ENCODE results near the gene WDCP.
A peak's percentile ranks its signal among the peaks of the same experiment; 100 is the strongest.

The WDCP gene

DNA sequence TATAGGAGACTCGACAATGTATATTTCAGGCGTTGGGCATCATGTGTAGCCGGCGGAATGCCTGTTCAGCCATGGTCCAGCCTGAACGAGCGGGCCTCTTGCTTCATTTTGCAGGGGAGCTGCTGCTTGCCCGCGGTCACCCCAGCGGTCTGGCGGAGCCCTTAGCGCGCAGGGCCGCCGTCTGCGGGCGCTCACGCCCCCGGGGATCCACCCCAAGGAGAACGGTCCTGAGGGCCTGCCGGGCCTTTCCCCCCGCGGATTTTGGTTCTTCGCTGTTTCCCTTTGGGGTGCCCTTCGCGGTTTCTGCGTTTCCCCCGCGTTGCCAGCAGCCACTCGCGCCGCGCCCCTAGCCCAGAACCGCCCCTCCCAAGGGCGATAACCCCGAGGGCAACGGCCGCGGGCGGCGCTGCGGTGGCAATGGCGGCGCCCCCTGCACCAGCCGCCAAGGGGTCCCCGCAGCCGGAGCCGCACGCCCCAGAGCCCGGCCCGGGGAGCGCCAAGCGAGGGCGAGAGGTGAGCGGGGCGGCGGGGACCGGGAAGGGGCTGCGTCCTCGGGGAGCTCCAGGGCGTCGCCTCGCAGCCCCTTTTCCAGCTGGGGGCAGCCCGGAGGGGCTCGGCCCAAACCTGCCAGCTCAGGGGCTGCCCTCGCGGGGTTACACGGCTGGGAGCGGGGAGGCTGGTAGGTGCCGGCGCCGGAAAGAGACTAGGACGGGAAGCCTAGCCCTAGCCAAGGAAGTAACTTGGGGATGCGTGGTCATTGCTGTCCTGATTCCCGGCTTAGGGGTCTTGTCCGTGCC, 37.3 kb downstream of the WDCP start, which contains the start of gene MFSD2B:
Gene MFSD2B, plus strand, starts transcription at position 406 of the 797 bp plus-strand sequence. Its CDS starts 12 bp downstream, at position 418.
- H3K4me1 ChIP-seq (ENCODE audit: insufficient read depth, low read length): peaks cover 14% of the 10 kb centered on the region
- no peaks in the 10 kb centered on the region for H3K9me3 ChIP-seq (ENCODE audit: control insufficient read depth, insufficient read depth, low read length)
- H3K36me3 ChIP-seq (ENCODE audit: insufficient read depth, low read length): no peaks in the 10 kb centered on the region
- H3K9ac ChIP-seq (ENCODE audit: low read depth, low read length): peak within 1 kb of the TSS; percentile 72

DNA sequence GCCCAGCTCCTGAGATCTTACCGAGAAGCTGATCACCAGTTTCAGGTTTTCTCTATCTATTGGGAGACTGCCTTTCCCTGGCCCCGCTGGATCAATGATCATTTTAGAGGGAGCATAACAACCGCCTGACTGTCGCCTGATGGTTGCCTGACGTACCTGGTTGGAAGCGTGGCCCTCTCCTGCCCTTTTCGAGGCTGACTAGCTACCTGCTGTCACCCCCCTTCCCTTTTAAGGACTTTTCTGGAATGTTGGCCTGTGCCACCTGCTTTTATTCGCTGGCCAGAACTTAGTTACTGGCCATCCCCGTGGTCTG, 37.9 kb downstream of the WDCP start:
- Histone ChIP-seq H3K9me3 (ENCODE audit: control insufficient read depth, insufficient read depth, low read length) (no peaks in the 10 kb centered on the region), H3K9ac (ENCODE audit: low read depth, low read length) (peak overlapping the region; percentile 72), H3K4me1 (ENCODE audit: insufficient read depth, low read length) (peaks cover 14% of the 10 kb centered on the region), H3K36me3 (ENCODE audit: insufficient read depth, low read length) (no peaks in the 10 kb centered on the region)

DNA sequence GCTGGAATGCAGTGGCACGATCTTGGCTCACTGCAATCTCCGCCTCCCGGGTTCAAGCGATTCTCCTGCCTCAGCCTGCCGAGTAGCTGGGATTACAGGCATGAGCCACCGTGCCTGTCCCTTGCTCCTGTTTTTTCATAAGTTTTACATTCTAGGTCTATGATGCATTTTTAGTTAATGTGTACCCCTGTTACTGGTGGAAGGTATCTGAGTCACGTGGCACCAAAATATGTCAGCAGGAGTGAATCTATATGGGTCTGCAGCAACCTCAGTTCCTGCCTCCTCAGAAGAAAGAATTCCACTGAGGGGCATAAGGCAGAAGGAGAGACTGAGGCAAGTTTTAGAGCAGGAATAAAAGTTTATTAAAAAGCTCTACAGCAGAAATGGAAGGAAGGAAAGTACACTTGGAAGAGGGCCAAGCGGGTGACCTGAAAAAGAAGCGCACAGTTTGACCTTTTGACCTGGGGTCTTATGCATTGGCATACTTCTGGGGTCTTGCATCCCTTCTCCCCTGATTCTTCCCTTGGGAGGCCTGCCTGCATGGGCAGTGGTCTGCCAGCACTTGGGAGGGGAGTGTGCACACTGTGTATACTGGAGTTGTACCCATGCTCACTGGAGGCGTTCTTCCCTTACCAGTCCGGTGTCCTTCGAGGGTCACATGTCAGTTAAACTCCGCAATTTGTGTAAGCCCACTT, 38.4 kb downstream of the WDCP start:
- no peaks in the 10 kb centered on the region for H3K9me3 ChIP-seq (ENCODE audit: control insufficient read depth, insufficient read depth, low read length)
- peaks cover 14% of the 10 kb centered on the region for H3K4me1 ChIP-seq (ENCODE audit: insufficient read depth, low read length)

DNA sequence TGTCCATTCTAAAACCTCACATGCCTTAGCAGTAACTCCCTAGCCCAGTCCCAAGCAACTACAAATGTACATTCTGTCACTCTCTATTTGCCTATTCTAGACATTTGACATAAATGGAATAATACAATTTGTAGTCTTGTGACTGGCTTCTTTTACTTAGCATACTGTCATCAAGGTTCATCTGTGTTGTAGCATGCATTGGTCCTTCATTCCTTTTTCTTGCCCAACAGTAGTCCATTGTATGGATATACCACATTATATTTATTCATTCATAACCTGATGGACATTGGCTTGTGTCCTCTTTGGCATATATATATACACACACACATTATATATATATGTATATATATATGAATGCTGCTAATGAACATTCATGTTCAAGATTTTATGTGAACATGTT, 39.5 kb downstream of the WDCP start:
- Histone ChIP-seq H3K9me3 (ENCODE audit: control insufficient read depth, insufficient read depth, low read length) (no peaks in the 10 kb centered on the region), H3K36me3 (ENCODE audit: insufficient read depth, low read length) (no peaks in the 10 kb centered on the region), H3K4me1 (ENCODE audit: insufficient read depth, low read length) (peaks cover 14% of the 10 kb centered on the region), H3K9ac (ENCODE audit: low read depth, low read length) (no peak overlapping the region)

More for the DNA sequence above, 38.4 kb downstream of the WDCP start:
- H3K36me3 ChIP-seq (ENCODE audit: insufficient read depth, low read length): no peaks in the 10 kb centered on the region
- no peak overlapping the region for H3K9ac ChIP-seq (ENCODE audit: low read depth, low read length)

DNA sequence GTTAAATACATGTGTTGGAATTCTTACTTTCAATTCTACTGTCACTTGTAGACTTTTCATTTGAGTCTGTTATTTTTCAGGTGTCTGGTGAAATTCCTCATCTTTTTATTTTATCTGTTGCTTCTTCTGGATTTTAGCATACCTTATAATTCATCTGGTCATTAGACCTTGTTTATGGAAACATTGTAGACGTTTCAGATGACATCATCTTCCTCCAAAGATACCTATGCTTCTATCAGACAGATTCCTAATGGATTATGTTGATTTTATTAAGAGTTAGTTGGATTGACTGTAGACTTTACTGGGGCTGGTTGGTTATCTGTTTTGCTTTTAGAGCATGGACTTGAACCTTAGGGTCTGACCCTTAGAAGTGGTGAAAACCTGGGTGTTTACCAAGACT, 52.6 kb downstream of the WDCP start:
- no peaks in the 10 kb centered on the region for H3K36me3 ChIP-seq (ENCODE audit: insufficient read depth, low read length)
- no peak overlapping the region for H3K9ac ChIP-seq (ENCODE audit: low read depth, low read length)
- peaks cover 13% of the 10 kb centered on the region; the same call in 1 of the 2 replicates for H3K4me1 ChIP-seq (ENCODE audit: insufficient read depth, low read length)
- H3K9me3 ChIP-seq (ENCODE audit: control insufficient read depth, insufficient read depth, low read length): no peaks in the 10 kb centered on the region

DNA sequence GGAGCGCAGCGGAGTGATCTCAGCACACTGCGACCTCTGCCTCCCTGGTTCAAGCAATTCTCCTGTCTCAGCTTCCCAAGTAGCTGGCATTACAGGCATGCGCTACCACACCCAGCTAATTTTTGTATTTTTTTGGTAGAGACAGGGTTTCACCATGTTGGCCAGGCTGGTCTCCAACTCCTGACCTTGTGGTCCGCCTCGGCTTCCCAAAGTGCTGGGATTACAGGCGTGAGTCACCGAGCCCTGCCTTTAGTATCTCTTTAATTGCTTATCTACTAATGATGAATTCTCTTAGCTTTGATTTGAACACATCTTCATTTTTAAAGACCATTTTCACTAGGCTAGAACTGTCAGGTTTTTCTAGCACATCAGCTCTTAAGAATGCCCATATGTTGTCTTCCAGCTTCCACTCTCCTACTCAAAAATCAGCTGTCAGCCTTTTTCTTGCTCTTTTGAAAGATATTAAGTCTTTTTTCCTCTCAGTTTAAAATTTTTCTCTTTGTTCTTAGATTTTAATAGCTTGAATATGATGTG, 53.4 kb downstream of the WDCP start:
- H3K9ac ChIP-seq (ENCODE audit: low read depth, low read length): no peak overlapping the region
- H3K4me1 ChIP-seq (ENCODE audit: insufficient read depth, low read length): peaks cover 13% of the 10 kb centered on the region; the same call in 1 of the 2 replicates
- no peaks in the 10 kb centered on the region for H3K36me3 ChIP-seq (ENCODE audit: insufficient read depth, low read length)
- no peaks in the 10 kb centered on the region for H3K9me3 ChIP-seq (ENCODE audit: control insufficient read depth, insufficient read depth, low read length)

DNA sequence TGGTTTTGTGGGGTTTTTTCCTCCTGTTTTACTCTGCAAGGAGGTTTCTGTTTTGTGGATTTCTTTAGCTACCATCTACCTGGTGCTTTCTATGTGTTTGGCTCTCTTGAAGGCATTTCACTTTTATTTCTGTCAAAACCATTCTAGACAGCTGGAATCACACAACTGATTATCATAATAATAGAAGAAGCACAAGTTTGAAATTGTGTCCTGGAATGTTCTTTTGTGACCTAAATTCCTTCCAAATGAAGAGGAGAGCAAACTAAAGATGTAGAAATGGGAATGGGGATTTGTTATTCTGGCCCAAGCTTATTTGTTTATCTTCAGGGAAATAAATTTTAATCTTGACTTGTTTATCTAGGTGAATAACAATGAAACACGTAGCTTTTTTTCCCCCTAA, 54.3 kb downstream of the WDCP start:
- H3K4me1 ChIP-seq (ENCODE audit: insufficient read depth, low read length): peaks cover 13% of the 10 kb centered on the region; the same call in 1 of the 2 replicates
- no peaks in the 10 kb centered on the region for H3K36me3 ChIP-seq (ENCODE audit: insufficient read depth, low read length)
- no peaks in the 10 kb centered on the region for H3K9me3 ChIP-seq (ENCODE audit: control insufficient read depth, insufficient read depth, low read length)
- H3K9ac ChIP-seq (ENCODE audit: low read depth, low read length): no peak overlapping the region

DNA sequence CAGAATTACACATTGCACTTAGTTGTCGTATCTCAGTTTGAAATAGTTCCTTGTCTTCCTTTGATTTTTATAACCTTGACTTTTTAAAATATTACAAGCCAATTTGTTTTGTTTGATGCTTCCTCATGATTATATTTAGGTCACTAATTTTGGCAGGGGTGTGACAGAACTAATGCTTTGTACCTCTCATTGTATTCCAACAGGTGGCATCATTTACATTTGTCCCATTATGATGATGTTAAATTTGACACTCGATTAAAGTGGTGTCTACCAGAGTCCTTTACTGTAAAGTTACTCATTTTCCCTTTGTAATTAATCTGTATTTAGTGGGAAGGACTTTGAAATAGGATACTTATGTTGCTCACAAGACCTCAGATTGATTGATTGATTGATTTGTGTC, 58.8 kb downstream of the WDCP start:
- Histone ChIP-seq H3K9ac (ENCODE audit: low read depth, low read length) (no peak overlapping the region), H3K9me3 (ENCODE audit: control insufficient read depth, insufficient read depth, low read length) (no peaks in the 10 kb centered on the region), H3K4me1 (ENCODE audit: insufficient read depth, low read length) (peaks cover 9% of the 10 kb centered on the region; the same call in 1 of the 2 replicates), H3K36me3 (ENCODE audit: insufficient read depth, low read length) (no peaks in the 10 kb centered on the region)
